LNCaP clone FGC (cell line): ENCODE results near the gene AGBL4.
A peak's percentile ranks its signal among the peaks of the same experiment; 100 is the strongest.

Source experiments
- DNase-seq: peaks from one replicate; pipeline ENCODE4 v3.0.0-alpha.2; 2011; ENCODE audit warnings: low read depth
- H3K4me3 ChIP-seq: 2 replicates; pipeline ENCODE4 v1.5.1; 2011; ENCODE audit warnings: mild to moderate bottlenecking, low read depth, low read length, control low read depth
- CTCF ChIP-seq: IDR thresholded peaks from 2 replicates; pipeline ENCODE4 v1.5.1; 2012; ENCODE audit warnings: mild to moderate bottlenecking; ENCODE audit not compliant: control insufficient read depth, insufficient read depth; ENCODE audit errors: extremely low read depth

Gene AGBL4

DNA sequence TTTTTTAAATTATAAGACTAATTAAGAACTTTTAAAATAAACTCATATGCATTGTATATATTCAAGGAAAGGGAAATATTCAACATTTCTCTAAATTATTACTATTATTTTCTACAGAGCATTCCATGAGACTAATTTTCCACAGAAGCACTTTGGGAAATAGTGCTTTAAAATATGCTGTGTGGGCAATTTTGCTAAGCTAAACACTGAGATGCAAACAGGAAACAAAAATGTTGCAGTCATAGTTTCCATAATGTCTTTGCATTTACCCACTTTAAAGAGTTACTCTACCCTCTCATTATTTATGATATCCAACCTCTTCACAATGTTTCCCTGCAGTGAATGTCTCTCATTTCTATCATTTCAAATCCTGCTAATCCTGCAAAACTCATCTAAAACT, 977.4 kb downstream of the AGBL4 start:
- no peak for TF ChIP-seq CTCF
- no peak overlapping the region for H3K4me3 ChIP-seq
- no peak for DNase-seq

- no peak for TF ChIP-seq CTCF
- no peak overlapping the region for H3K4me3 ChIP-seq
- DNase-seq: no peak
Observed at GRCh38 chr1:49045371-49045770, 978.4 kb downstream of the AGBL4 start.

GRCh38 chr1:49036700-49037099, 987.1 kb downstream of the AGBL4 start:
- TF ChIP-seq CTCF: no peak
- no peak overlapping the region for H3K4me3 ChIP-seq
- no peak for DNase-seq

- DNase-seq: no peak
- H3K4me3 ChIP-seq: no peak overlapping the region
- no peak for TF ChIP-seq CTCF
Observed at GRCh38 chr1:49028396-49028795, 995.4 kb downstream of the AGBL4 start.

- no peak overlapping the region for H3K4me3 ChIP-seq
- peak; percentile 38 for DNase-seq
Observed at GRCh38 chr1:49026230-49026811, 997.4 kb downstream of the AGBL4 start.

GRCh38 chr1:49016030-49016977, 1007.5 kb downstream of the AGBL4 start:
- no peak for TF ChIP-seq CTCF
- DNase-seq: no peak
- H3K4me3 ChIP-seq: no peak overlapping the region

More at GRCh38 chr1:49026230-49026811, 997.4 kb downstream of the AGBL4 start:
- TF ChIP-seq CTCF: no peak
